Tibial nerve (tissue), 4 donors: ENCODE measurements around the gene MAB21L4.

Source experiments
- EP300 ChIP-seq, 2 donors: sonication (generic); formaldehyde crosslinking; IDR thresholded peaks; one replicate each; pipeline ENCODE4 v1.6.1; 2017; ENCODE audit warnings: antibody characterized with exemption in 2 of 2, mild to moderate bottlenecking in 1 of 2
- POLR2A ChIP-seq, 2 donors: fragments of 450-650 bp; IDR thresholded peaks; one replicate each; pipeline ENCODE4 v1.6.1; 2017; ENCODE audit warnings: antibody characterized with exemption in 2 of 2, mild to moderate bottlenecking in 2 of 2, moderate library complexity in 2 of 2
- TF ChIP-seq, protein P1 (sequence below), 5 experiments: fragments of 200-600 bp in 3 of 5; fragments of 450-650 bp in 2 of 5; sonication (generic) in 3 of 5; IDR thresholded peaks; one replicate each; pipeline ENCODE4 v1.5.1; 2016 to 2019; ENCODE audit warnings: antibody characterized with exemption in 5 of 5, mild to moderate bottlenecking in 3 of 5, moderate library complexity in 2 of 5

DNA sequence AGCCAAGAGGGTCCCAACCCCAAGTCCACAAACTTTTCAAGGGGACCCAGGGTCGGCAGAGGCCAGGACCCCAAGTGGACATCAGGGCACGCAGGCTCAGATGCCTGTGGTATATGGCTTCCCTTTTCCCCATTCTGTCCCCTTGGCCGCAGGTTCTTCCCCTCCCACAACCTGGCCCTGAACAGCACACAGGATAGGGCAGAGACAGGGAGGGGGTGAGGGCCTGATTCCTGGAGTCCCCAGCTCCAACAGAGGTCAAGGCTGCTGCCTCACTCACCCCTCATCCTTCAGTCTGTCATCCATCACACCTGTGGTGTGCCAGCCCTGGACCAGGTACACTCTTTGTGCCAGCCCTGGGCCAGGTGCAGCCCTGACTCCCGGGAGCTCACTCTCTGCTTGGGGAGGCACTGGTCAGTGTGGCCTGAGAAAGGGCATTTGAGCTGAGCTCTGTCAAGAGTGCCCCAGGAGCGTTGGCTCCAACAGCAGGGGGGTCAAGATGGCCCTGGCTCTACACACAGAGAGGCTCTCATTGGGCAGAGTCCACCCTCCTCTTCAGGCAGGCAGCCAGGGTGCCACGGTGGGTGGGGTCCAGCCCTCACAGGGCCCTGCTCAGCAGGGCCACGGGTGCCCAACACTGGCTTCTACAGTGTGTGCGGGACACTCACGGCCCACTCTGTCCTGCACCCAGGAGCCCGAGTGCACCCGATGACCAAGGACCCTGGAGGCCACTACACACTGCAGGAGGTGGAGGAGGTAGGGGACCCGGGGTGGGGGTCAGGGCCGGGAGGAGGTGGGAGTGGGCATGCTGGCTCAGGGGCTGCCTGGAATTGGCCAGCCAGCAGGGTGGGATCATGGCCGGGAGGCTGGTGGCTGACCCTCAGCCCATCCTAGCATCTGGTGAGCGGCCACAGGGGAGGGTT, 25.7 kb downstream of the MAB21L4 start:
- TF ChIP-seq, protein P1, sequence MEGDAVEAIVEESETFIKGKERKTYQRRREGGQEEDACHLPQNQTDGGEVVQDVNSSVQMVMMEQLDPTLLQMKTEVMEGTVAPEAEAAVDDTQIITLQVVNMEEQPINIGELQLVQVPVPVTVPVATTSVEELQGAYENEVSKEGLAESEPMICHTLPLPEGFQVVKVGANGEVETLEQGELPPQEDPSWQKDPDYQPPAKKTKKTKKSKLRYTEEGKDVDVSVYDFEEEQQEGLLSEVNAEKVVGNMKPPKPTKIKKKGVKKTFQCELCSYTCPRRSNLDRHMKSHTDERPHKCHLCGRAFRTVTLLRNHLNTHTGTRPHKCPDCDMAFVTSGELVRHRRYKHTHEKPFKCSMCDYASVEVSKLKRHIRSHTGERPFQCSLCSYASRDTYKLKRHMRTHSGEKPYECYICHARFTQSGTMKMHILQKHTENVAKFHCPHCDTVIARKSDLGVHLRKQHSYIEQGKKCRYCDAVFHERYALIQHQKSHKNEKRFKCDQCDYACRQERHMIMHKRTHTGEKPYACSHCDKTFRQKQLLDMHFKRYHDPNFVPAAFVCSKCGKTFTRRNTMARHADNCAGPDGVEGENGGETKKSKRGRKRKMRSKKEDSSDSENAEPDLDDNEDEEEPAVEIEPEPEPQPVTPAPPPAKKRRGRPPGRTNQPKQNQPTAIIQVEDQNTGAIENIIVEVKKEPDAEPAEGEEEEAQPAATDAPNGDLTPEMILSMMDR (IDR thresholded peaks at IDR 0.05): no peak
- TF ChIP-seq POLR2A (IDR thresholded peaks at IDR 0.05) (no peak), EP300 (IDR thresholded peaks at IDR 0.05) (no peak)
